NOMO-1 (cell line): ENCODE measurements around the gene THSD8.
A peak's percentile ranks its signal among the peaks of the same experiment; 100 is the strongest.

Experiments used
- DNase-seq, 2 experiments: peaks; one replicate each; lab custom pipeline; 2025; ENCODE audit not compliant: unreplicated experiment in 2 of 2; lab: John Stamatoyannopoulos, UW

Gene THSD8

DNA sequence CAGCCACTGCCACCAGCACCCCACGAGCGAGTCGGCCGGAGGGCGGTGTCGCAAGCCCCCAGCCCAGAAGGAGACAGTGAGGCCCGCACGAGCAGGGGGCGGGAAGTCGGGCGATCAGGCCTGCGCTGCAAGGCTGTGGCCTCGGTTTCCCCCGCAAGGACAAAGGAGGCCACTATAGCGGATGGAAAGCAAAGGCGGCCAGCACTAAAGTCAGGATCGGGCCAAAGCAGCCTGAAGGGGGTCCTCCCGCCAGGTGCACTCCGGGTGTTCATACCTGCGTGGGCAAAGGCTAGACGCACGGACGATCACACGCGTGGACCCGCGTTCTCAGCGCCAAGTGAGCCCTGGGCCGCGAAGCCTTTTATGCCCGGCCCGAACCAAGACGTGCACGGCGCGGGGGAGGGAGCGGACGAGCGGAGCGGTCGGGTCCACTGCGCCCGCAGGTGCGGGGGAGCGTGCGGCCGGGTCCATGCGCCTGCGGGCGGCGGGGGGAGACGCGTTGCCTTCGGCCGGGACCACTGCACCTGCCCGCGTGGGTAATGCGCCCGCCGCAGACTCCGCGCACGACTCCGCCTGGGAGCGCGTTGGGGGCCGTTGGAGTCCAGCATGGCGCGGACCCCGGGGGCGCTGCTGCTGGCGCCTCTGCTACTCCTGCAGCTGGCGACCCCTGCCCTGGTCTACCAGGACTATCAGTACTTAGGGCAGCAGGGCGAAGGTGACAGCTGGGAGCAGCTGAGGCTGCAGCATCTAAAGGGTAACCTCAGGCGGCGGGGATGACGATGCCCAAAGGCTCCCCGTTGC, at the start of gene THSD8, which contains the start of gene PRDX2:
Gene THSD8 (plus strand): TSS at position 604 of the 801 bp plus-strand sequence. CDS start 3 bp downstream, at position 607.
Gene PRDX2 (minus strand): TSS at position 335 of the 801 bp plus-strand sequence. CDS start 539 bp downstream, outside the sequence.
- peak; percentile 54 to 75 for DNase-seq

DNA sequence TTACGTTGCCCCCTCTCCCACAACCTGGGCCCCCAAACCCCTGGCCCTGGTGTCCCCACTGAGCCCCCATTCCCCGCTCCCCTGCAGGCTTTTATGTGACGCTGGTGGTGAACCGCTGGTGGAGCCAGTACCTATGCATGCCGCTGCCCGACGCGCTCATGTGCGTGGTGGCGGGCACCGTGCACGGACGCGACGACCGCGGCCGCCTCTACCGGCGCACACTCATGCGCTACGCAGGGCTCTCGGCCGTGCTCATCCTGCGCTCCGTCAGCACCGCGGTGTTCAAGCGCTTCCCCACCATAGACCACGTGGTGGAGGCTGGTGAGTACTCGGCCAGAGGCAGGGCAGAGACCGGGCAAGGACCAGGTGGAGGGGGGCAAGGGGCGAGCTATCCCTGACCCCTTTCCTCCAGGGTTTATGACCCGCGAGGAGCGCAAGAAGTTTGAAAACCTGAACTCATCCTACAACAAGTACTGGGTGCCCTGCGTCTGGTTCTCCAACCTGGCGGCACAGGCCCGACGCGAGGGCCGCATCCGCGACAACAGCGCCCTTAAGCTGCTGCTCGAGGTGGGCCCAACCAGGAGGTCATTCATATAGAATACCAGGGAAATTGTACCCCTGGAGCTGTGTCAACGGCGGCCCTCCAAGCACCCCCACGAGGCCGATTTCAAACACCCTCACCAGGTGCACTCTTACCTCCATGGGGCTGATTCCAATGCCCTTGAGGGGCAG, 47.2 kb upstream of the THSD8 start:
- no peak for DNase-seq

DNA sequence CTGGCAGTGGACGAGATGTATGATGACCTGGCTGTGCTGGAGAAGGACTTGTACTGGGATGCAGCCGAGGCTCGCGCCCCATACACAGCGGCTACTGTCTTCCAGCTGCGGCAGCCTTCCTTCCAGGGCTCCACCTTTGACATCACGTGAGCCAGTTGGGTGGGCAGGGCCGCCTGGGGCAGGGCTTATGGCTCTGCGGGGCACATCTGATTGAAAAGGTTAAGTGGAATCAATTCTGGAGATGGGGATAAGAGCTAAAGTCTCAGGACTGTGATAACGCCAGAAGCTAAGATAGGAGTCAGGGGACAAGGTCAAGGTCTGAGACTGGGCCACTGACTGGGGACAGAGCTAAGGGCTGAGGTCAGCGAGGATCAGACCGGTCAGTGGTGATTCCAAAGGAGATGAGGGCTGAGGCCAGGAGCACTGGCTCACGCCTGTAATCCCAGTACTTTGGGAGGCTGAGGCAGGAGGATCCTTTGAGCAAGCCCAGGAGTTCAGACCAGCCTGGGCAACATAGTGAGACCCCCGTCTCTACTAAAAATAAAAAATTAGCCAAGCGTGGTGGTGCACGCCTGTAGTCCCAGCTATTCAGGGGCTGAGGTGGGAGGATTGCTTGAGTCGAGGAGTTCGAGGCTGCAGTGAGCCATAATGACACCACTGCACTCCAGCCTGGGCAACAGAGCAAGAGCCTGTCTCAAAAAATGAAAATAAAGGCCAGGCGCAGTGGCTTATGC, 45.6 kb upstream of the THSD8 start:
- no peak for DNase-seq

DNA sequence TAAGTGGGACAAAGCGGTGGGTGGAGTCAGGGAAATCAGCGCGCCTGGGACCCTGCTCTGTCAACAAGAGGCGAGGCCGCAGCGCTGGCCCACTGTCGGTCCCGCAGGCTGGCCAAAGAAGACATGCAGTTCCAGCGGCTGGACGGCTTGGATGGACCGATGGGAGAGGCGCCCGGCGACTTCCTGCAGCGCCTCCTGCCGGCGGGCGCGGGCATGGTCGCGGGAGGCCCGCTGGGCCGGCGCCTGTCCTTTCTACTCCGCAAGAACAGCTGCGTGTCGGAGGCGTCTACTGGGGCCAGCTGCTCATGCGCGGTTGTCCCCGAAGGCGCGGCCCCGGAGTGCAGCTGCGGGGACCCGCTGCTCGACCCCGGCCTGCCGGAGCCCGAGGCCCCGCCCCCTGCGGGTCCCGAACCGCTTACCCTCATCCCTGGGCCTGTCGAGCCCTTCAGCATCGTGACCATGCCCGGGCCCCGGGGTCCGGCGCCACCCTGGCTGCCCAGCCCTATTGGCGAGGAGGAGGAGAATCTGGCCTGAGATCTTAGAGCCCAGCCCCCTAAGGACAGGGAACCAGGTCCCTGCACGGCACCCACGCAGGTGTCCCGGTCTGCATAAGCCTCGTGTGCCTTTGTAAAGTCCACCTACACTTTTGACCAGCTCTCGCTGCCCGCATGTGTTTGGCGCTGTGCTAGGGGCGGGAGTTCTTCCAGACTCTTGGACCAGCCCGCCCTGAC, 44.2 kb upstream of the THSD8 start:
- peak; percentile 41 to 65 for DNase-seq

DNA sequence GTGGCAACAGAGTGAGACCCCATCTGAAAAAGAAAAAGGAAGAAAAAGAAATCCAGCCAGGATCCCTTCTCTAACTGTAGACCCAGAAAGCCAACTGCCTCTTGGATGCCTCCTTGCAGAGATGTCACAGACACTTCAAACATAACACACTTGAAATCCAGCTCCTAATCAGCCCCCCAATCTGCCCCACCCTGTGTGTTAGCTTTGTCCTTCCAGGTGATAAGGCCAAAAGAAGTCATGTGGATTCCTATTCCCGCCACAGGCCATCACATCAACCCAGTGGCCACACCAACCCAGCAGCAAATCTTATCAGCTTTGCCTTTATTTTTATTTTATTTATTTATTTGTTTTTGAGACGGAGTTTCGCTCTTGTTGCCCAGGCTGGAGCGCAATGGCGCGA, 42.2 kb upstream of the THSD8 start:
- DNase-seq: no peak

DNA sequence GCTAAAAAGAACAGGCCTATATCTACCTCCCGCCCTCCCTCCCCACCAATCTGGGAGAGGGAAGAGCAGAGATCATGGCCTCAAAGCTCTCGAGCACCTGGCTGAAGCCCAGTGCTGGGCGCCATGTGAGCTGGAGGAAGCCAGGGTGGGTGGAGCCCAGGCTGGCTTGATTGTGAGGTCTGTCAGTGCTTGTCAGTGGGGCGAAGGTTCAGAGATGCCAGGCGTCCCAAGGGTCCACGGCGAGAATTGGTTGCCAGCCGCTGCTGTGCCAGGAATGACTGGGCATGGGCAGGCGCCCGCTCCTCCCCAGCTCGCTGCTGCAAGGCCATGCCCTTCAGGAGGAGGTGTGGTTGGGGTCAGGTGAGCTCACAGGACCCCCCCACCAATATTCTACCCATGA, 38.8 kb upstream of the THSD8 start:
- DNase-seq: no peak

DNA sequence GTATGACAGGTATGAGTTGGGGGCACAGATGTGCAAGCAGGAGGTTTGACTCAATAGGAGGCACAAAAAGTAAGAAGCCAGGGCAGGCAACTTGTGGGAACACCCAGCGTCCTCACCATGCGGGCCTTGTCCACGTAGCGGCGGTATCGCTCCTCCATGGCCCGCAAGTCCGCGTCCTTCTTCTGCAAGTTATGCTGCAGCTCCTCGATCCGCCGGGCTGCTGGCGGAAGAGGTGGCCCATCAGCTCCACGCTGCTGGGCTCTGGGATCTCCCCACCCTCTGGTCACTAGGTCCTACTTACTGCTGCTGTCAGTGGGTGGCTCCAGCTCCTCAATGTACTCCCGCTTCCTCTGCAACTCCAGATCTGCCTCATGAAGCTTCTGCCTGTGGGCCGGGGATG, 37.2 kb upstream of the THSD8 start:
- DNase-seq: no peak

DNA sequence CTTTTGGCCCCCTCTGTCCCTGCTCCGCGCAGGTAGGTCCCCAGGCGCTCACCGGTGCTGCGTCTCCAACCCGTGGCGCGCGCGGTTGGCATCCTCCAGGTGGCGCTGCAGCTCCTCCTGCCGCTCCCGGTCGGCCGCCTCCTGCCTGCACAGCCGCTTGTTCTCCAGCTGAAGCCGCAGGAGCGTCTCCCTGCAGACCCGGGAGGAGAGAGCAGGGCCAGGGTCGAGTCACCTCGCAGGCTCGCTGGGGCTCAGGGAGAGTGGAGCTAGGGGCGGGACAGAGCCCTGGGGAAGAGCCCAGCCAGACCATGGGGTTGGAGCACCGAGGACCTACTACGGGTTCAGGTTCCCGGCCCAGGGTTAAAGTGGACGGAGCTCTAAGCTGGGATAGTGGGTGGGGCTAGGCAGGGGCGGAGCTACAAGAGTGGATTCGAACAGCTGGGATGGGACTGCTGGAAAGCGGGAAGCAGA, 35.8 kb upstream of the THSD8 start:
- DNase-seq: peak in 1 of 2 experiments; percentile 38

DNA sequence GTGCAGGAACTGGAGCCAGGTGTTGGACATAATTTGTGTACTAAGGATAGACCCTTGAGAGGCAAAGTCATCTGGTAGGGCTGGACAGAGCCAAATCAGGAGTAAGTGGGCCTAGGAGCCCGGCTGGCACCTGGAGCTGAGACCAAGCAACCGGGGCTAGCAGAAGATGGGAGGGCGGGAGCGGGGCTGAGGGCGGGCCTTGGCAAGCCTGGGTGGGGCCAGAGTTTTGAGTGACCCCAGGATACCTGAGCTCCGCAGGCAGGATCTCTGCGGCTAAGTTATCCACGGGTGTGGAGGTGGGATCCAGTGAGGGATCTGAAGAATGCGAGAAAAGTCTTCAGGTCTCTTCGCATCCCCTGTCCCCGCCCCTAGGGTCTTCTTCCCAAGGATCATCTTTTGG, 34.7 kb upstream of the THSD8 start:
- no peak for DNase-seq

DNA sequence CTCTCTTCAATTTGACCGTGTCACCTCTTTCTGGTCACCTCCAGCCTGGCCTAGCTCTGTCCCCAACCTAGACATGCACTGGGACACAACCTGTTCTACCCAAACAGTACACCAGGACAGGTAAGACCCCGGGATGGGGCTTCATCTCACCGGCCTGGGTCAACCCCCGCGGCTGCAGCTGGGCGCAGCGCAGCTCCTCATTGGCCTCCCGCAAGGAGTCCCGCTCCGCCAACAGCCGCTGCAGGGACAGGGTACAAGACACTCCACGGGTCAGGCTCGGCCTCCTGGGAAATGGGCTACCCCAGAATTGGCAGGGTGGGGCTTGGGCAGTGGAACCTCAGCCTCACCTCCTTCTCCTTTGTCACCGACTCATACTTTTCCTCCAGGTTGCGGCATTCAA, 34.2 kb upstream of the THSD8 start:
- no peak for DNase-seq

DNA sequence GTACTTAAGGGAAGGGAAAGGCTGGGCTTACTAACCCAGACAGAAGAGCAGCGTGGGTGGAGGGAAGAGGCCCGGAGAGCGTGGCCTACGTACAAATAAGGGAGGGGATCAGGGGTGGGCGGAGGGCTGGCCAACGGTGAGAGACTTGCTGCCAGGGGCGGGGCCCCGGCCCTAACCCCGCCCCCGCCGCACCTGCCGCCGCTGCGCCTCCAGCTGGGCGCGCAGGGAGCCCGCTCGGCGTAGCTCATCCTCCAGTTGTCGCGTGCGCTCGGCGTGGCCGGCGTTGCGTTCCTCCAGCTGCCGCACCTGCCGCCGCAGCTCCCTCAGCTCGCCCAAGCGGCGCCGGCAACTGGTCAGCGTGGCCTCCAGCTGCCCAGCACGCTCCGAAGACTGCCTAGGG, 32.2 kb upstream of the THSD8 start:
- no peak for DNase-seq

DNA sequence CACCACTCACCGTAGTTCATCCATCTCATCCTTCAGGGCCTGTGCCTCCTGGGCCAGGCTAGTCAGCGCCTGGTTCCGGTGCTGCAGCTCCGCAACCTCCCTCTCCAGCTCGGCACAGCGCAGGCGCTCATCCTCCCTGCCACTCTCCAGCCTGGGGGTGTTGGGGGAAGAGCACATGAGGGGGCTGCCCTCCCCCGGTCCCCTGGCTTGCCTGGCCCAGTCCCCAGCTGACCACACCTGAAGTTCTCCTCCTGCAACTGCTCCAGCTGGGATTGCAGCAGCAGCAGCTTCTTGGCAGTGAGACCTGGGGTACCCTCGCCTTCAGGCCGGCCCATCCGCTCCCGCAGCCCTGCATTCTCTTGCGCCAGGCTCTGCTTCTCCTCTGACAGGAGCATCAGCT, 30.9 kb upstream of the THSD8 start:
- no peak for DNase-seq

DNA sequence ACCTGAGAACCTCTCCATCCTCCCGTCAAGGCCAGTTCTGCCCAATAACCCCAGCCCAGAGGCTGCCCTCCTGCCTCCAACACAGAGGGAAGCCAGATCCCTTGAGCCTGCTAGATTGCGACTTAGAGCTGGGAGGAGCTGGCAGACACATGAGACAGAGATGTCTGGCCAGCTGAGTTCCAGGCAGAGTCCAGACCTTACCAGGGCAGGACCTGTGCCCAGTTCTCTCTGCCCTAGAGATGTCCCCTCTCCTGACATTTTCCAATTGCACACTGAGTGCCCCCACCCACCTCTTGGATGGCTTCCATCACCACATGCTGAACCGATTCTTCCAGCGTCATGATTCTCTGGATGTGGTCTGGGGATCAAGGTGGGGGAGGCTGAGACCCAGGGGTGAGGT, 29.5 kb upstream of the THSD8 start:
- DNase-seq: no peak

DNA sequence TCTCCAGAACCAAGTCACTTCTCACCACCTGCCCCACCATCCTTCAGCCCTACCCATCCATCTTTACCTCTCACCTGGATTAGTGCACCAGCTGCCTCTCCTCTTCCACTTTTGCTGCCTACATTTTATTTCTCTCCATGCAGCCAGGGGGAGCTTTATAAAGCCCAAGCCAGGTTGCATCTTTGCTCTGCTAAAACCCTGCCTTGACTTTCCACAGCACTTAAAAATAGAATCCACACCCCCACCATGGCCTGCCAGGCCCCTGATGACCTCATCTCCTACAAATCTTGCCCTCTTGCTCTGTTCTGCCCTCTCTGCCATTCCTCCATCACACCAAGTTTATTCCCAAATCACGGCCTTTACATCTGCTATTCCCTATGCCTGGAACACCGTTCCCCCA, 28.3 kb upstream of the THSD8 start:
- peak in 1 of 2 experiments; percentile 19 for DNase-seq

DNA sequence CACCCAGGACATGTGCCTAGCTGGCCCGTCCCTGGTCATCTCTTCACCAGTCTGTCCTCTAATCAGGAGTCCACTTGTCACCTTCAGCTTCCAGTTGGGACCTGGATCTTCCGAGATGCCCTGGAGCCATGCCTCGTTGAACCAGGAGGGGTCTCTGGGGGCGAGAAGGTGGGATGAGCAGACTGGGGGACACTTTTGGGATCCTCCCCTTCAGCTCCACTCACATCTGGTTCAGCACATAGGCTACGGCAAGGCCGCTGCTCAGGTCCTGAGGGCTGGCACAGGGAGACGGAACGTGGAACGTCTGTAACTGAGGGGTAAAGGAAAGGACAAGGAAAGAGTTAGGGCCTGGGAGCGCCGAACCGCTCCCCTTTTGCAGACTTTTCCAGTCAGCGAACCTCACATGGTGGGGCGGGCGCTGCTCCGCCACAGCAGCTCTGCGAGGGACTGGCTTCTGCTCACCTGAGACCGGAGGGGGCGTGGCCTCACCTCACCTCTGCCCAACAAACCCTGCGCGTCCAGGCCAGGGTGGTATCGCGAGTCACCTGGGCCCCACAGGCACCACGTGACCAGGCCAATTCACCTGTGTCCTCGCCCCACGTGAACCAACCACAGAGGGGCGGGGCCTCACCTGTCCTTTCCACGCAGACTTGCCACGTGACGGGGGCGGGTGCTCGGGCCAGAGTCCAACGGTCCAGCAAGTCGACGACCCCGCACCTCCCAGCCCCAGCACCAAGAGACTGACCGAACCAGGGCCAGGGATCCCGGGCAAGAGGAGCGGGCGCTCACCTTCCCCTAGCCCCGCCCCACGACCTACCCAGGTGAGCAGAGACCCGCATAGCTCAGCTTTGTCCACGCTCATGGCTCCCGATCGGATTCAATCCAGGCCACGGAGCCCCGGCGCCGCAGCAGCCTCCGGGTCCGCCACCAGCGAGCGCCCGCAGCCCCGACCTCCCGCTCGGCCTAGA, 27.0 kb upstream of the THSD8 start, which contains the start of gene HOOK2:
Gene HOOK2 (minus strand): TSS at position 965 of the 968 bp plus-strand sequence. CDS start 103 bp downstream, at position 862.
- DNase-seq: no peak

DNA sequence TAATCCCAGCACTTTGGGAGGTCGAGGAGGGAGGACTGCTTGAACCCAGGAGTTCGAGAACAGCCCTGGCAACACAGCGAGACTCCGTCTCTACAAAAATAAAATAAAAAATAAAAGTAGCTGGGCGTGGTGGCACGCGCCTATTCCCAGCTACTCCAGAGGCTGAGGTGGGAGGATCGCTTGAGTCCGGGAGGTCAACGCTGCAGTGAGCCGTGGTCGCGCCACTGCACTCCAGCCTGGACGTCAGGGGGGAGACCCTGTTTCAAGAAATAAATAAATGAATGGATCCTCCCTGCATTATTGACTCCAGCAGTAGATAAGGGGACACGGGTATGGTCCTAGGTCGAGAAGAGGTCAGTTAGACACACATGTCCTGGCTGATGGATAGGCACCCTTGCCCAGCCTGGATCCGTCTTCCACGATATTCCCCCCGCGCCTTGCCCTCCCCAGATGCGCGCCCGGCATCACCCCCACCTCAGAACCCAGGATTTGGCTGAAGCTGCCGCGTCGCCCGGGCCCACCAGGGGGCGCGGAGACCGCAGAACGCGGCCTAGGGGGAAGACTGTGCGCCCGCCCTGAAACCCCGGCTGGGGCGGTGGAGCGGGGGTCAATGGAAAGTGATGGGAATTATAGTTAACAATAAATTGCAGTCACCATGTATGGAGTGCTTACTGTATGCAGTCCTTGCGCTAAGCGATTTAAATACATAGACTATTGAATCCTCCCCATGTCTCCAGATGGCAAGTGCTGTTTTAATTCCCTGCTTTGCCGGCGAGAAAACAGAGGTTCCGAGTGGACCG, 24.5 kb upstream of the THSD8 start:
- DNase-seq: peak; percentile 61 to 82

DNA sequence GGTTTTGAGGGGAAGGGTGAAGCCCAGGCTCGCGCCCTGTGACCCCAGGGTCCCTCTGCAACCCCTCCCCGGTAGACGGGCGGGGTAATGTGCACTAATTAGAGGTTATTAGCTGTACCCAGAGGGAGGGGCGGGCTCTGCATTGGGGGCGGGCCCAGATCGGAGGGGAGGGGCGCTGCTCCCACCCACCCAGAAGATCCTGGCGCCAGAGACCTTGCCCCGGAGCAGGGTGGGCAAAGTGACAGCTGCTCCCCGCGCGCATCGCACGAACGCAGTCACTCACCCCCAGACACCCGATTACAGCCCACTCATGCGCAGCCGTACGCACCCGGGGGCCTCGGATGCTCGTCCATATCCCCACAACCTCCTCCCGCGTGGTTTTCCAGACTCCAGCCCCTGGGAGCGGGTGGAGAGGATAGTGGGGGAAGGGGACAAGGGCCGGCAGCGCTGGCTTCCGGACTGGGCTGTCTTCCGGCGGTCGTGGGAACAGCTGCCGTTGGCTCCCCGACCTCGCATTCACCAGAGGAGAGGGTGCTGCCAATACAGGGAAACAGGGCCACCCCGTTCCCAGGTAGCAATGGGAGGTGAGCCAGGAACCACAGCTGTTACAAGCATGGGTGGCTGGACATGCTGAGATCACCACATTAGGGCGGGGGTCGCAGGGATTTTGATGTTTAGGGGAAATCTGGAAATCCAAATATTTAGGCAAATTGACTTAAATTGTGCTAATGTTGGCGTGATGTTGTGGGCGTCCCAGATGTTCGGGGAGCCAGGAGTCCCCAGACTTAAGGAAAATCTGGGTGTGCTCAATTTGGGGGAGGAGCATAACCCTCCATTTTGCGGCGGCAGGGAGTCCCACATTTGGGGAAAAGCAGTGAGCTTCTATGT, 23.6 kb upstream of the THSD8 start:
- DNase-seq: peak in 1 of 2 experiments; percentile 34

DNA sequence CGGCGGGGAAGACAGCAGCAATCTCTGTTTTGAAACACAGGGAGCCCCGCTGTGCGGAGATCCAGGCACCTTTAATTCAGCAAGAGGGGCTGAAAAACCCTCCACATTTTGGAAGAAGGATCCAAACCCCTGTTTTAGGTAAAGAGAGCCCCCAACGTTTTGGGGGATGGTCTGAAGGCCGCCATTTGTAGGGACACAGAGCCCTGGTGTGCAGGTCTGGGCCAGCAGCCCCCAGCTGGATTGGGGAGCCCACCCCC, 23.0 kb upstream of the THSD8 start:
- DNase-seq: peak in 1 of 2 experiments; percentile 14
